Trophoblast cell (in vitro differentiated cells and primary cell): ENCODE data around the gene RCAN2.
A peak's percentile ranks its signal among the peaks of the same experiment; 100 is the strongest.

Experiments used
- DNase-seq, 2 donors: peaks; one replicate each; pipeline ENCODE4 v3.0.0-alpha.2; 2016
- H2AFZ ChIP-seq: 2 replicates; pipeline ENCODE4 v1.6.1; 2013; ENCODE audit warnings: low read length, moderate library complexity, mild to moderate bottlenecking; ENCODE audit not compliant: insufficient read depth, poor library complexity
- H2AK5ac ChIP-seq: 2 replicates; pipeline ENCODE4 v1.6.1; 2013; ENCODE audit warnings: mild to moderate bottlenecking, low read length
- H2BK120ac ChIP-seq: 2 replicates; pipeline ENCODE4 v1.6.1; 2013; ENCODE audit warnings: low read length, mild to moderate bottlenecking, moderate library complexity; ENCODE audit not compliant: insufficient read depth, poor library complexity
- H2BK12ac ChIP-seq: 2 replicates; pipeline ENCODE4 v1.6.1; 2013; ENCODE audit warnings: mild to moderate bottlenecking, low read length, moderate library complexity
- H2BK5ac ChIP-seq: 2 replicates; pipeline ENCODE4 v1.6.1; 2013; ENCODE audit warnings: low read length, low read depth, moderate library complexity, mild to moderate bottlenecking; ENCODE audit not compliant: poor library complexity
- H3K14ac ChIP-seq: 2 replicates; pipeline ENCODE4 v1.6.1; 2013; ENCODE audit warnings: mild to moderate bottlenecking, low read length
- H3K18ac ChIP-seq: 2 replicates; pipeline ENCODE4 v1.6.1; 2013; ENCODE audit warnings: mild to moderate bottlenecking, low read length
- H3K23ac ChIP-seq: 2 replicates; pipeline ENCODE4 v1.6.1; 2013; ENCODE audit warnings: low read length
- H3K27ac ChIP-seq: 2 replicates; pipeline ENCODE4 v1.5.1; 2013; ENCODE audit warnings: low read depth, mild to moderate bottlenecking, inconsistent platforms, low read length, moderate library complexity
- H3K27me3 ChIP-seq: 2 replicates; pipeline ENCODE4 v1.6.1; 2013; ENCODE audit warnings: inconsistent platforms, mild to moderate bottlenecking, low read length, moderate library complexity; ENCODE audit not compliant: insufficient read depth
- H3K36me3 ChIP-seq, 2 experiments: 1 replicate in 1 of 2; 2 replicates in 1 of 2; pipeline ENCODE4 v1.6.1; 2013; ENCODE audit warnings: low read length in 2 of 2, mild to moderate bottlenecking in 2 of 2, moderate library complexity in 1 of 2; ENCODE audit not compliant: insufficient read depth in 2 of 2, control insufficient read depth in 1 of 2
- H3K4ac ChIP-seq: 2 replicates; pipeline ENCODE4 v1.6.1; 2013; ENCODE audit warnings: low read depth, mild to moderate bottlenecking, low read length, moderate library complexity
- H3K4me1 ChIP-seq, 2 experiments: 1 replicate in 1 of 2; 2 replicates in 1 of 2; pipeline ENCODE4 v1.6.1; 2013; ENCODE audit warnings: low read length in 2 of 2, mild to moderate bottlenecking in 2 of 2, moderate library complexity in 1 of 2; ENCODE audit not compliant: insufficient read depth in 2 of 2, control insufficient read depth in 1 of 2
- H3K4me2 ChIP-seq: 2 replicates; pipeline ENCODE4 v1.6.1; 2013; ENCODE audit warnings: inconsistent platforms, mild to moderate bottlenecking, low read length, moderate library complexity
- H3K4me3 ChIP-seq: 2 replicates; pipeline ENCODE4 v1.5.1; 2013; ENCODE audit warnings: mild to moderate bottlenecking, low read depth, low read length, inconsistent platforms
- H3K79me1 ChIP-seq: one replicate; pipeline ENCODE4 v1.6.1; 2013; ENCODE audit warnings: low read length
- H3K79me2 ChIP-seq: 2 replicates; pipeline ENCODE4 v1.6.1; 2013; ENCODE audit warnings: low read length, mild to moderate bottlenecking; ENCODE audit not compliant: control insufficient read depth, insufficient read depth, poor library complexity
- H3K9ac ChIP-seq: 2 replicates; pipeline ENCODE4 v1.6.1; 2013; ENCODE audit warnings: mild to moderate bottlenecking, low read length
- H3K9me3 ChIP-seq: 2 replicates; pipeline ENCODE4 v1.6.1; 2013; ENCODE audit warnings: low read depth, mild to moderate bottlenecking, control low read depth, inconsistent platforms, low read length; ENCODE audit not compliant: insufficient read depth
- H4K12ac ChIP-seq: 2 replicates; pipeline ENCODE4 v1.6.1; 2013; ENCODE audit warnings: low read depth, mild to moderate bottlenecking, low read length, moderate library complexity
- H4K8ac ChIP-seq: 2 replicates; pipeline ENCODE4 v1.6.1; 2013; ENCODE audit warnings: low read depth, mild to moderate bottlenecking, low read length, moderate library complexity
- H4K91ac ChIP-seq: one replicate; pipeline ENCODE4 v1.6.1; 2013; ENCODE audit warnings: low read depth, mild to moderate bottlenecking, low read length, moderate library complexity
- WGBS: extraction: QIAGEN DNeasy Blood & Tissue Kit; methylation state at CpG from one replicate; pipeline ENCODE4 v1.1.7; 2013; ENCODE audit warnings: missing lambda C conversion rate; ENCODE audit not compliant: insufficient read length, insufficient coverage; ENCODE audit errors: extremely low coverage; 5-methylcytosine and 5-hydroxymethylcytosine counted together

Gene RCAN2

DNA sequence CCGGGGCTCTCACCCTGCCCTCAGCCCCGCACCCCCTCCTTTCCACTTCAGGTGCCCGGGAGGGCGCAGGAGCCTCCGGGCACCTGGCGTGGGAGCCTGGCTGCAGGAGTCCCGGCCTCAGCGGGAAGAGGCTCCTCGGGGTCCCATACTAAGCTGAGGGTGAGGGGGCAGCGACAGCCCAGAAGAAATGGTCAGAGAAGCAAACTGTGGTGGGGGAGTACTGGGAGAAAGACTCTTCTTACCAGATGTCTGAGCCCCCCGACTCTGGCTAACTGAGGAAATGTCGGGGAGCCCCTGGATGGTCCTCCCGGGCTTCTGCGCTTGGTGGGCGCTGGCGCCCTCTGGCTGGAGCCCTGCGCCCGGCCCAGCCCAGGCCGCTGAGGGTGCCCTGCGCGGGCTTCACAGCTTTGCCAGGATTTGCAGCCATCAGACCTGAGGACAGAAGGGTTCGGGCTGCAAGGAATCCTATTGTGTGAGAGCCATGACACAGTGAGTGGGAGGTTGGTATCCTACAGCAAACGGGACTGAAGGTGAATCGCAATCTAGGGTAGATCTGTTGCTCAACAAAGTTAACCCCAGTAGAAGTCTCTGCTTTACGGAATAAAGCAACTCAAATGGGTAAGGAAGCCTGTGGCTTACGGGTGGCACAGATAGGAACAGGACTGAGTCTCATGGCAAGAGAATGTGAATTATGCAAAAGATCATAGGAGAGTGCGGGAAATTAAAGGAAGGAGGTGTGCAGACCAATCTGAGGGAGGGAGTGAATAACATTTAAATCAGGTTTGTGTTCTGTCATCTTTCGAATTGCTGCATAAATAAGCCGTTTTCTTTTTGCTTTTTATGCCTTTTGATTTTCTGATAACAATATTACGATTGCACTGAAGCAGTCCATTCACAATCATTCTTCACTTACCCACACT, 639 bp upstream of the RCAN2 start:
- H3K4me3 ChIP-seq: peak overlapping the region; percentile 81
- no peak overlapping the region for H3K27ac ChIP-seq
- peak overlapping the region; percentile 97 for H2AFZ ChIP-seq
- no peaks in the 10 kb centered on the region for H3K9me3 ChIP-seq
- peaks cover 3% of the 10 kb centered on the region for H3K79me1 ChIP-seq
- H3K4ac ChIP-seq: no peak overlapping the region
- peak in 1 of 2 donors; percentile 38 for DNase-seq
- H3K18ac ChIP-seq: no peak overlapping the region
- H3K79me2 ChIP-seq: no peaks in the 10 kb centered on the region
- H4K91ac ChIP-seq: no peak overlapping the region
- no peak overlapping the region for H4K12ac ChIP-seq
- H3K23ac ChIP-seq: no peak overlapping the region
- no peaks in the 10 kb centered on the region for H3K36me3 ChIP-seq
- no peak overlapping the region for H2AK5ac ChIP-seq
- H3K14ac ChIP-seq: no peak overlapping the region
- WGBS: no CpG with 5 or more reads among the region's 30 CpGs
- peaks cover 4% of the 10 kb centered on the region in 2 experiments for H3K4me1 ChIP-seq
- H2BK5ac ChIP-seq: no peak overlapping the region
- H3K4me2 ChIP-seq: peak overlapping the region; percentile 99
- no peaks in the 10 kb centered on the region for H3K27me3 ChIP-seq
- no peak overlapping the region for H2BK120ac ChIP-seq
- no peak overlapping the region for H4K8ac ChIP-seq
- H2BK12ac ChIP-seq: no peak overlapping the region
- no peak overlapping the region for H3K9ac ChIP-seq

DNA sequence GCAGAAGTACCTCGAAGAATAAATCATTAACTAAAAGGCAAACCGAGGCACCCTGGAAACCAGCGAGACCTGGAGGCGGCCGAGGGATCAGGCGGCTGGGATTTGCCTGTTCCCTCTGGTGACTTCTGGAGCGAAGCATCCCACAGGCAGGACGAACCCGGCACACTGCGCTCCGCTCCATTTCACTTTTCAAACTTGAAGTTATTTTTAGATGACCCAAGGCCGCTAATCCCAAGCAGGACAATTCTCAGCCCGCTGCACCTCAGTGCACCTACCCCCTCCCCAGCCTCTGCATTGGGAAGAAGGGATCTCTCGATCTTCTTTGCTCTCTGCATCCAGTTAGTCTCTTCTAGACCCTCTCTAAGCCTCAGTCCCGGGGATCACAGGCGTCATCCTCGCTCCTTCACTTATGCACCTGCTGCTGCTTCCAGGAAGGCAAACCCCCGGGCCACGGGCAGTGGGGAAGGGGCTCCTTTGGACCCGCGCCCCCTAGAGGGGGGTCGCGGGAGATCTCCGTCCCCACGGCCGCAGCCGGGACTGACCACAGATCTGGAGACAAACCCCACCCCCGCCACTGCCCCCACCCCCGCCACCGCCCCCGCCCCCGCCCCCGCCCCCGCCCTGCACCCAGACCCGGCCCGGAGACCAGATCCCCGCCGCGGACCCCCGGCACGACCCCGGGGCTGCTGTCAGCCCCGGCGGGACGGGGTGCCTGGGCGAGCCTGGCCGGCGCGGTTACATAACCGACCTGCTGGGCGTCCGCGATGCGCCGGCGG, 636 bp downstream of the RCAN2 start:
- H3K27ac ChIP-seq: no peak overlapping the region
- H3K79me2 ChIP-seq: no peaks in the 10 kb centered on the region
- peaks cover 3% of the 10 kb centered on the region for H3K79me1 ChIP-seq
- peak overlapping the region; percentile 70 for H4K12ac ChIP-seq
- H2BK5ac ChIP-seq: peak overlapping the region; percentile 49
- H3K23ac ChIP-seq: no peak overlapping the region
- peak overlapping the region; percentile 60 for H2BK120ac ChIP-seq
- H3K27me3 ChIP-seq: no peaks in the 10 kb centered on the region
- no peak overlapping the region for H3K18ac ChIP-seq
- peak overlapping the region; percentile 81 for H3K4me3 ChIP-seq
- H2BK12ac ChIP-seq: no peak overlapping the region
- peak overlapping the region; percentile 68 for H4K91ac ChIP-seq
- no peak for DNase-seq
- peak overlapping the region; percentile 99 for H3K4me2 ChIP-seq
- H3K4ac ChIP-seq: no peak overlapping the region
- no CpG with 5 or more reads among the region's 56 CpGs for WGBS
- peak overlapping the region; percentile 88 for H4K8ac ChIP-seq
- no peaks in the 10 kb centered on the region for H3K9me3 ChIP-seq
- H3K9ac ChIP-seq: no peak overlapping the region
- H2AK5ac ChIP-seq: no peak overlapping the region
- H3K14ac ChIP-seq: peak overlapping the region; percentile 89
- H3K36me3 ChIP-seq: no peaks in the 10 kb centered on the region
- peak overlapping the region; percentile 97 for H2AFZ ChIP-seq
- peaks cover 4% of the 10 kb centered on the region in 2 experiments for H3K4me1 ChIP-seq

DNA sequence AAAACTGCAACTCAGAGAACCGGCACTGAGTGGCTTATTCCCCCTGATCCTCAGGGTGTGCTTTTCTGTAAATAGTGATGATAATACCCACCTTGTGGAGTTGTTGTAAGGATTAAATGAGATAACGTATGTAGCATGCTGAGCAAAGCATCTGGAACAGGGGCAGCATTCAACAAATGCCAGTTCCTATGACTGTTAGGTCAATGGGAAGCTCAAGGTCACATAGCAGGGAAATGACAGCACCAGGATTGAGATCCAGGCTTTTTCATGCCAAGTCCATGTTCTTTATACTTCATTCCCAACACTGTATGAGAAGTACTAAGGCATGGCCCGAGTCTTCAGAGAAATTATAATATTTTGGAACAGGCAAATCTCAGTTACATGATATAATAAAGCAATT, 5.1 kb downstream of the RCAN2 start:
- no peak overlapping the region for H2BK12ac ChIP-seq
- H3K4me1 ChIP-seq: peaks cover 2 to 6% of the 10 kb centered on the region in 2 experiments
- H3K23ac ChIP-seq: no peak overlapping the region
- no peak overlapping the region for H2BK120ac ChIP-seq
- no peak overlapping the region for H2BK5ac ChIP-seq
- H3K79me2 ChIP-seq: no peaks in the 10 kb centered on the region
- H4K91ac ChIP-seq: no peak overlapping the region
- no peak overlapping the region for H3K4me2 ChIP-seq
- H3K79me1 ChIP-seq: peaks cover 2% of the 10 kb centered on the region
- no peak overlapping the region for H4K12ac ChIP-seq
- no peak overlapping the region for H3K18ac ChIP-seq
- H3K14ac ChIP-seq: no peak overlapping the region
- no peak overlapping the region for H3K27ac ChIP-seq
- no peak overlapping the region for H4K8ac ChIP-seq
- no peak overlapping the region for H3K9ac ChIP-seq
- no peak overlapping the region for H2AFZ ChIP-seq
- H3K9me3 ChIP-seq: no peaks in the 10 kb centered on the region
- no peak overlapping the region for H2AK5ac ChIP-seq
- no peak overlapping the region for H3K4me3 ChIP-seq
- no peaks in the 10 kb centered on the region for H3K36me3 ChIP-seq
- no peak overlapping the region for H3K4ac ChIP-seq
- DNase-seq: no peak
- no peaks in the 10 kb centered on the region for H3K27me3 ChIP-seq
- no CpG with 5 or more reads among the region's 3 CpGs for WGBS

DNA sequence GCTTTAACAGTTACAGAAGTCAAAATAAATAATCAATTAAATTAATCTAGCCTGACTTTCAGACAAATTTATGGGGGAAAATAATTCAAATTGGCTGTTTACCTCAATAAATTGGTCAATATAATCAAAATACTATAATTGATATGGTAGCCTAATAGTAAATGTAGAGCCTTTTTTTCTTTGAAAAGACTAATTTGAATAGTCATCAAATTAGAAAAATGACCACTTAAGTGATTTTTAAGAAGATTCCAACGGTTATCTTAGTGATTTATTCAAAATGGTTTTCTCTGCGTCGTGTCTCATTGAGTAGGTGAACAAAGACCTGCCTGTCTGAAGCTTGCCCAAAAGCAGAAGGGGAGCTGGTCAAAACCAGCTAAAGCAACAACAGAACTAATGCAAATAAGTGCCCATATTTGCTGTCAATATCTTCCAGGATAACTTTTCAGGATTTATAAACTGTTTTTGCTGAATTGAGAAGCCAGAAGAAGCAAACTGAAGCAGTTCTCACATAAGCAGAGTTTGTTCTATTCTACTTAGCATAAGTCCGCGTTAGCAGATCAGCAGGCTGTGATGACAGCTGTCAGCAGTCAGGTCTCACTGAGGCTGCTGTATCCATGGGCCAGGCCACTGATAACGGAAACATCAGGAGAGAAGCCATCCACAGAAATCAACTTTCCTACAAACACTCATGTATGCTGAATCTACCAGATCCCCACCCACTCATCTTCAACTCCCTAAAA, 7.0 kb downstream of the RCAN2 start:
- Histone ChIP-seq H4K12ac (no peak overlapping the region), H3K79me1 (no peaks in the 10 kb centered on the region), H3K23ac (no peak overlapping the region), H3K27ac (no peak overlapping the region), H3K18ac (no peak overlapping the region), H2BK12ac (no peak overlapping the region), H3K4ac (no peak overlapping the region), H4K8ac (no peak overlapping the region), H3K27me3 (no peaks in the 10 kb centered on the region), H3K4me3 (no peak overlapping the region), H4K91ac (no peak overlapping the region), H2AFZ (no peak overlapping the region), H3K79me2 (no peaks in the 10 kb centered on the region), H2BK120ac (no peak overlapping the region), H2BK5ac (no peak overlapping the region), H3K4me1 (peaks cover 2% of the 10 kb centered on the region in 2 experiments), H3K36me3 (no peaks in the 10 kb centered on the region), H3K14ac (no peak overlapping the region), H2AK5ac (no peak overlapping the region), H3K9me3 (no peaks in the 10 kb centered on the region), H3K9ac (no peak overlapping the region), H3K4me2 (no peak overlapping the region)
- WGBS: no CpG with 5 or more reads among the region's 6 CpGs
- no peak for DNase-seq
